GM18519 (cell line): ENCODE results near the gene CACNA2D4.
"Not testable (repeated sequence)": the region's sequence is repeated elsewhere in the genome, so short reads cannot be mapped to it uniquely, and the experiment has no call there.

ENCODE experiments used
- ATAC-seq: cut with Tn5 transposase; IDR thresholded peaks from one replicate; pipeline ENCODE4 v1.9.1; 2021; ENCODE audit warnings: mild to moderate bottlenecking, moderate library complexity; ENCODE audit not compliant: unreplicated experiment, low FRiP score

The CACNA2D4 gene

GRCh38 chr12:1918081-1918883, at the start of gene CACNA2D4:
TSS of gene CACNA2D4 (minus strand) at chr12:1918652. CDS start at chr12:1918473, 179 bp downstream.
- no peak for ATAC-seq

- ATAC-seq = no peak
Measured at GRCh38 chr12:1966561-1967226, 48.2 kb upstream of the CACNA2D4 start.

- no peak for ATAC-seq
Measured at GRCh38 chr12:1965916-1966315, 47.5 kb upstream of the CACNA2D4 start.

- ATAC-seq = no peak
Measured at GRCh38 chr12:1962051-1963020, 43.9 kb upstream of the CACNA2D4 start.

GRCh38 chr12:1956716-1957115, 38.3 kb upstream of the CACNA2D4 start:
- ATAC-seq = no peak

- ATAC-seq = no peak
Measured at GRCh38 chr12:1949771-1950470, 31.5 kb upstream of the CACNA2D4 start.

- no peak for ATAC-seq
Measured at GRCh38 chr12:1948883-1949282, 30.4 kb upstream of the CACNA2D4 start.

- ATAC-seq = no peak
Measured at GRCh38 chr12:1947081-1947480, 28.6 kb upstream of the CACNA2D4 start.

GRCh38 chr12:1946296-1946695, 27.8 kb upstream of the CACNA2D4 start:
- no peak for ATAC-seq

- not testable (repeated sequence) for ATAC-seq
Measured at GRCh38 chr12:1945502-1945901, 27.1 kb upstream of the CACNA2D4 start.

GRCh38 chr12:1939801-1940607, 21.6 kb upstream of the CACNA2D4 start:
- no peak for ATAC-seq

- ATAC-seq = no peak
Measured at GRCh38 chr12:1939331-1939730, 20.9 kb upstream of the CACNA2D4 start.

- ATAC-seq = no peak
Measured at GRCh38 chr12:1937481-1938224, 19.2 kb upstream of the CACNA2D4 start.

- no peak for ATAC-seq
Measured at GRCh38 chr12:1936406-1937320, 18.2 kb upstream of the CACNA2D4 start.

- ATAC-seq = no peak
Measured at GRCh38 chr12:1935700-1936378, 17.4 kb upstream of the CACNA2D4 start.

GRCh38 chr12:1935242-1935641, 16.8 kb upstream of the CACNA2D4 start:
- no peak for ATAC-seq

- ATAC-seq = no peak
Measured at GRCh38 chr12:1934831-1935230, 16.4 kb upstream of the CACNA2D4 start.
